K562 (cell line): Measurements from ENCODE around the gene ZSCAN25. TPM values are rescaled to one million over a fixed set of nuclear protein-coding genes. Genes with fewer than 3 reads are reported as not detected.

Experiments used
- CBX3 ChIP-seq, 2 experiments: IDR thresholded peaks; 1 replicate in 1 of 2; 2 replicates in 1 of 2; pipeline ENCODE4 v1.6.1; 2012; ENCODE audit warnings: inconsistent platforms in 2 of 2, low read length in 2 of 2, borderline replicate concordance in 1 of 2, control low read depth in 1 of 2
- CBX8 ChIP-seq: fragments of 200-600 bp; sonication (generic); IDR thresholded peaks from 2 replicates; pipeline ENCODE4 v1.6.1; 2012; ENCODE audit warnings: borderline replicate concordance, mixed run types, low read depth, mild to moderate bottlenecking, moderate library complexity, mixed read lengths, low read length, control low read depth, inconsistent platforms; ENCODE audit not compliant: poor library complexity, severe bottlenecking; ENCODE audit errors: extremely low read depth
- KLF13 ChIP-seq: fragments of 450-650 bp; IDR thresholded peaks from 2 replicates; pipeline ENCODE4 v1.6.1; 2016; ENCODE audit warnings: missing genetic modification characterization, low read depth, mild to moderate bottlenecking, missing compliant biosample characterization, moderate library complexity, borderline replicate concordance
- NCOA6 ChIP-seq: fragments of 450-650 bp; IDR thresholded peaks from 2 replicates; pipeline ENCODE4 v1.6.1; 2017; ENCODE audit warnings: mild to moderate bottlenecking
- POU5F1 ChIP-seq: fragments of 150-350 bp; IDR thresholded peaks from 2 replicates; pipeline ENCODE4 v1.6.1; 2014; ENCODE audit warnings: borderline replicate concordance, low read length, low read depth, mild to moderate bottlenecking; ENCODE audit not compliant: partially characterized antibody
- RBM14 ChIP-seq: fragments of 200-400 bp; formaldehyde crosslinking; IDR thresholded peaks from 2 replicates; pipeline ENCODE4 v1.6.1; 2018; ENCODE audit warnings: low read depth, mild to moderate bottlenecking, low read length, moderate library complexity, borderline replicate concordance; ENCODE audit not compliant: insufficient read depth
- RFX5 ChIP-seq: IDR thresholded peaks from 2 replicates; pipeline ENCODE4 v1.6.1; 2011; ENCODE audit warnings: low read depth, mild to moderate bottlenecking, improper control_type of control experiment, low read length
- TARDBP ChIP-seq: fragments of 450-650 bp; IDR thresholded peaks from 2 replicates; pipeline ENCODE4 v1.6.1; 2016
- ZC3H11A ChIP-seq: IDR thresholded peaks from 2 replicates; pipeline ENCODE4 v1.6.1; 2012; ENCODE audit warnings: low read depth, low read length, improper control_type of control experiment
- ZNF133 ChIP-seq: fragments of 250-450 bp; sonication (Bioruptor Pico); IDR thresholded peaks from 2 replicates; pipeline ENCODE4 v1.4.0; 2020; ENCODE audit warnings: mild to moderate bottlenecking
- ZNF224 ChIP-seq: sonication (generic); formaldehyde crosslinking; IDR thresholded peaks from 2 replicates; pipeline ENCODE4 v1.8.0; 2022; ENCODE audit warnings: mild to moderate bottlenecking, missing genetic modification reagents
- polyA plus RNA-seq, 8 experiments: library from polyadenylated mRNA; depleted of rRNA in 4 of 8; stranded (reverse) in 5 of 8; unstranded in 3 of 8; fragments of >200 nt; fragmentation: Nextera tagmentation in 2 of 8; fragmentation: Illumina TruSeq in 1 of 8; extraction: Ambion mirVana in 2 of 8; extraction: Trizol in 1 of 8; gene quantifications; 2 replicates each; pipeline versions ENCODE4 v1.2.1 to v1.2.3, GENCODE V29; 2011 to 2014; ENCODE audit warnings: inconsistent platforms in 1 of 8, missing spikeins in 1 of 8
- total RNA-seq, 7 experiments: library from RNA; depleted of rRNA in 6 of 7; stranded (reverse); fragments of >200 nt in 6 of 7; fragmentation: Illumina TruSeq in 2 of 7; extraction: Trizol in 2 of 7; gene quantifications; 2 replicates each; pipeline versions ENCODE4 v1.2.1 to v1.2.3, GENCODE V29; 2011 to 2021; ENCODE audit warnings: low replicate concordance in 1 of 7
- TF ChIP-seq, protein P1 (sequence below): fragments of 250-450 bp; sonication (Bioruptor Pico); IDR thresholded peaks from 2 replicates; pipeline ENCODE4 v1.4.0; 2020; ENCODE audit warnings: mild to moderate bottlenecking, moderate library complexity, borderline replicate concordance
- TF ChIP-seq, protein P2 (sequence below): fragments of 450-650 bp; IDR thresholded peaks from 2 replicates; pipeline ENCODE4 v1.6.1; 2018; ENCODE audit warnings: mild to moderate bottlenecking, low read depth; ENCODE audit not compliant: partially characterized antibody
- TF ChIP-seq, protein P3 (sequence below): sonication (generic); formaldehyde crosslinking; IDR thresholded peaks from 2 replicates; pipeline ENCODE4 v1.8.1; 2023; ENCODE audit warnings: mild to moderate bottlenecking, missing genetic modification reagents
- TF ChIP-seq, protein P4 (sequence below): fragments of 250-450 bp; sonication (Bioruptor Pico); IDR thresholded peaks from 2 replicates; pipeline ENCODE4 v1.9.0; 2021; ENCODE audit warnings: mild to moderate bottlenecking, inconsistent platforms

Gene ZSCAN25
- total and polyA plus RNA-seq, 9 of the 15 experiments (the other 6 are each of a cell fraction or from before 2014, with no cell fraction given): 0.94 to 18.4 (median 12.8) TPM

DNA sequence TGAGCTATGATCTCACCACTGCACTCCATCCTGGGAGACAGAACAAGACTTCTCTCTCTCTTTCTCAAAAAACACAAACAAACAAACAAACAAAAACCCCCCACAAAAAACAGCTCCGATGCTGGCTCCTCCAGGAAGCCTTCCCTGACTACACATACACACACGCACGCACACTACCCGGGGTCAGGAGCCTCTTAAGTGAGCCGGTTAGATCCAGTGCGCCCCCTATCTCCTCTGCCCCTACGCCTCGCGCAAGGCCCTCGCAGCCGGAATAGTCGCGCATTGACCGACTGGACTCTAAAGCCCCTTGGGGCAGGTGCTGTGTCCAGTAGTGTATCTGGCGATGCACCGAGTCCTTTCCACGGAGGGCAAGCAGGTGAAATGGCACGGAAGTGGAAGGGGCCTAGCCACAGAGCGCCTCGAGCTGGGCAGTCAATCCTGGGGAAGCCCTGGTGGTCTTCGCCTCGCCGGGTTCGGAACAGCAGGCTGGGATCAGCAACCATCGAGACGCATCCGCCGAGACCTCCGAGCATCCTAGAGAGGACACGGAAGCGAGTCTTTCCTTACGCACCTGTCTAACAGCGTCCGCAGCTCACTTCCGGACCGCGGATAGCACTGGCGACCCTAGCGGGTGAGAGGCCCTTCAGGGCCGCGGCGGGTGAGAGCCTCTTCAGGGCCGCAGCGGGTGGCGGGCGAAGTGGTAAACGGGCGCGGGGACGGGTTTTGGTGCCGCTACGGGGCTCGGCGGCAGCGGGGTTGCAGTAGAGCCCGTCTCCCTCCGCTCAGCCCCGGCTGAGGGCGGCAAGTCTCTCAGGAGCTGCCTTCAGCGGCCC, at the start of gene ZSCAN25 (continued):
- TF ChIP-seq, protein P1, sequence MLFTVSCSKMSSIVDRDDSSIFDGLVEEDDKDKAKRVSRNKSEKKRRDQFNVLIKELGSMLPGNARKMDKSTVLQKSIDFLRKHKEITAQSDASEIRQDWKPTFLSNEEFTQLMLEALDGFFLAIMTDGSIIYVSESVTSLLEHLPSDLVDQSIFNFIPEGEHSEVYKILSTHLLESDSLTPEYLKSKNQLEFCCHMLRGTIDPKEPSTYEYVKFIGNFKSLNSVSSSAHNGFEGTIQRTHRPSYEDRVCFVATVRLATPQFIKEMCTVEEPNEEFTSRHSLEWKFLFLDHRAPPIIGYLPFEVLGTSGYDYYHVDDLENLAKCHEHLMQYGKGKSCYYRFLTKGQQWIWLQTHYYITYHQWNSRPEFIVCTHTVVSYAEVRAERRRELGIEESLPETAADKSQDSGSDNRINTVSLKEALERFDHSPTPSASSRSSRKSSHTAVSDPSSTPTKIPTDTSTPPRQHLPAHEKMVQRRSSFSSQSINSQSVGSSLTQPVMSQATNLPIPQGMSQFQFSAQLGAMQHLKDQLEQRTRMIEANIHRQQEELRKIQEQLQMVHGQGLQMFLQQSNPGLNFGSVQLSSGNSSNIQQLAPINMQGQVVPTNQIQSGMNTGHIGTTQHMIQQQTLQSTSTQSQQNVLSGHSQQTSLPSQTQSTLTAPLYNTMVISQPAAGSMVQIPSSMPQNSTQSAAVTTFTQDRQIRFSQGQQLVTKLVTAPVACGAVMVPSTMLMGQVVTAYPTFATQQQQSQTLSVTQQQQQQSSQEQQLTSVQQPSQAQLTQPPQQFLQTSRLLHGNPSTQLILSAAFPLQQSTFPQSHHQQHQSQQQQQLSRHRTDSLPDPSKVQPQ: no peak
- TF ChIP-seq CBX8: no peak
- TF ChIP-seq, protein P2, sequence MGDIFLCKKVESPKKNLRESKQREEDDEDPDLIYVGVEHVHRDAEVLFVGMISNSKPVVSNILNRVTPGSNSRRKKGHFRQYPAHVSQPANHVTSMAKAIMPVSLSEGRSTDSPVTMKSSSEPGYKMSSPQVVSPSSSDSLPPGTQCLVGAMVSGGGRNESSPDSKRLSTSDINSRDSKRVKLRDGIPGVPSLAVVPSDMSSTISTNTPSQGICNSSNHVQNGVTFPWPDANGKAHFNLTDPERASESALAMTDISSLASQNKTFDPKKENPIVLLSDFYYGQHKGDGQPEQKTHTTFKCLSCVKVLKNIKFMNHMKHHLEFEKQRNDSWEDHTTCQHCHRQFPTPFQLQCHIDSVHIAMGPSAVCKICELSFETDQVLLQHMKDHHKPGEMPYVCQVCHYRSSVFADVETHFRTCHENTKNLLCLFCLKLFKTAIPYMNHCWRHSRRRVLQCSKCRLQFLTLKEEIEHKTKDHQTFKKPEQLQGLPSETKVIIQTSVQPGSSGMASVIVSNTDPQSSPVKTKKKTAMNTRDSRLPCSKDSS: no peak
- TF ChIP-seq NCOA6: no peak
- TF ChIP-seq TARDBP: 0 out of 2 replicates have a peak, but pooled peaks have one; percentile 61
- TF ChIP-seq ZNF224: peak; percentile 72; the same call in 1 of the 2 replicates
- TF ChIP-seq ZC3H11A: 0 out of 2 replicates have a peak, but pooled peaks have one; percentile 59
- TF ChIP-seq, protein P3, sequence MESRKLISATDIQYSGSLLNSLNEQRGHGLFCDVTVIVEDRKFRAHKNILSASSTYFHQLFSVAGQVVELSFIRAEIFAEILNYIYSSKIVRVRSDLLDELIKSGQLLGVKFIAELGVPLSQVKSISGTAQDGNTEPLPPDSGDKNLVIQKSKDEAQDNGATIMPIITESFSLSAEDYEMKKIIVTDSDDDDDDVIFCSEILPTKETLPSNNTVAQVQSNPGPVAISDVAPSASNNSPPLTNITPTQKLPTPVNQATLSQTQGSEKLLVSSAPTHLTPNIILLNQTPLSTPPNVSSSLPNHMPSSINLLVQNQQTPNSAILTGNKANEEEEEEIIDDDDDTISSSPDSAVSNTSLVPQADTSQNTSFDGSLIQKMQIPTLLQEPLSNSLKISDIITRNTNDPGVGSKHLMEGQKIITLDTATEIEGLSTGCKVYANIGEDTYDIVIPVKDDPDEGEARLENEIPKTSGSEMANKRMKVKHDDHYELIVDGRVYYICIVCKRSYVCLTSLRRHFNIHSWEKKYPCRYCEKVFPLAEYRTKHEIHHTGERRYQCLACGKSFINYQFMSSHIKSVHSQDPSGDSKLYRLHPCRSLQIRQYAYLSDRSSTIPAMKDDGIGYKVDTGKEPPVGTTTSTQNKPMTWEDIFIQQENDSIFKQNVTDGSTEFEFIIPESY (CRISPR knock-in tag): peak; percentile 66
- TF ChIP-seq, protein P4, sequence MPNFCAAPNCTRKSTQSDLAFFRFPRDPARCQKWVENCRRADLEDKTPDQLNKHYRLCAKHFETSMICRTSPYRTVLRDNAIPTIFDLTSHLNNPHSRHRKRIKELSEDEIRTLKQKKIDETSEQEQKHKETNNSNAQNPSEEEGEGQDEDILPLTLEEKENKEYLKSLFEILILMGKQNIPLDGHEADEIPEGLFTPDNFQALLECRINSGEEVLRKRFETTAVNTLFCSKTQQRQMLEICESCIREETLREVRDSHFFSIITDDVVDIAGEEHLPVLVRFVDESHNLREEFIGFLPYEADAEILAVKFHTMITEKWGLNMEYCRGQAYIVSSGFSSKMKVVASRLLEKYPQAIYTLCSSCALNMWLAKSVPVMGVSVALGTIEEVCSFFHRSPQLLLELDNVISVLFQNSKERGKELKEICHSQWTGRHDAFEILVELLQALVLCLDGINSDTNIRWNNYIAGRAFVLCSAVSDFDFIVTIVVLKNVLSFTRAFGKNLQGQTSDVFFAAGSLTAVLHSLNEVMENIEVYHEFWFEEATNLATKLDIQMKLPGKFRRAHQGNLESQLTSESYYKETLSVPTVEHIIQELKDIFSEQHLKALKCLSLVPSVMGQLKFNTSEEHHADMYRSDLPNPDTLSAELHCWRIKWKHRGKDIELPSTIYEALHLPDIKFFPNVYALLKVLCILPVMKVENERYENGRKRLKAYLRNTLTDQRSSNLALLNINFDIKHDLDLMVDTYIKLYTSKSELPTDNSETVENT (CRISPR knock-in tag): peak; percentile 100
- TF ChIP-seq KLF13: peak; percentile 35; the same call in 1 of the 2 replicates
- TF ChIP-seq RFX5: no peak
- no peak for TF ChIP-seq POU5F1
- no peak for TF ChIP-seq ZNF133 (CRISPR knock-in tag)
- TF ChIP-seq RBM14: no peak
- peak in 1 of 2 experiments; percentile 88; a peak in 2 of 3 replicates for TF ChIP-seq CBX3 (IDR thresholded peaks at IDR 0.05; ENCODE audit: borderline replicate concordance in 1 of 2, low read length in 2 of 2)
